HG03442 (cell line): Measurements from ENCODE around the gene SCFD2.
A peak's percentile ranks its signal among the peaks of the same experiment; 100 is the strongest.
"Not testable (repeated sequence)": the region's sequence is repeated elsewhere in the genome, so short reads cannot be mapped to it uniquely, and the experiment has no call there.

Source experiments
- ATAC-seq: cut with Tn5 transposase; IDR thresholded peaks from one replicate; pipeline ENCODE4 v1.9.1; 2021; ENCODE audit warnings: mild to moderate bottlenecking, moderate library complexity; ENCODE audit not compliant: unreplicated experiment

Gene SCFD2

GRCh38 chr4:53267026-53267425 lies 98.8 kb downstream of the SCFD2 start:
- ATAC-seq = no peak

GRCh38 chr4:53255986-53256385 lies 109.9 kb downstream of the SCFD2 start:
- not testable (repeated sequence) for ATAC-seq

- ATAC-seq = no peak
These were observed 125.3 kb downstream of the SCFD2 start for GRCh38 chr4:53240573-53240972.

GRCh38 chr4:53238352-53238751 lies 127.5 kb downstream of the SCFD2 start:
- ATAC-seq = not testable (repeated sequence)

GRCh38 chr4:53237811-53238210 lies 128.1 kb downstream of the SCFD2 start:
- not testable (repeated sequence) for ATAC-seq

- not testable (repeated sequence) for ATAC-seq
These were observed 129.2 kb downstream of the SCFD2 start for GRCh38 chr4:53236624-53237023.

- peak; percentile 75 for ATAC-seq
These were observed 130.3 kb downstream of the SCFD2 start for GRCh38 chr4:53235547-53235946.

- no peak for ATAC-seq
These were observed 131.2 kb downstream of the SCFD2 start for GRCh38 chr4:53234669-53235068.

- no peak for ATAC-seq
These were observed 131.8 kb downstream of the SCFD2 start for GRCh38 chr4:53234111-53234510.

- ATAC-seq = no peak
These were observed 132.6 kb downstream of the SCFD2 start for GRCh38 chr4:53233114-53233795.

- ATAC-seq = no peak
These were observed 133.5 kb downstream of the SCFD2 start for GRCh38 chr4:53232371-53232770.

GRCh38 chr4:53228036-53228435 lies 137.8 kb downstream of the SCFD2 start:
- no peak for ATAC-seq

GRCh38 chr4:53227451-53227850 lies 138.4 kb downstream of the SCFD2 start:
- ATAC-seq = no peak

GRCh38 chr4:53221832-53222480 lies 143.9 kb downstream of the SCFD2 start:
- ATAC-seq = no peak

GRCh38 chr4:53219148-53219547 lies 146.7 kb downstream of the SCFD2 start:
- ATAC-seq = not testable (repeated sequence)

- ATAC-seq = no peak
These were observed 157.1 kb downstream of the SCFD2 start for GRCh38 chr4:53208753-53209152.

- ATAC-seq = no peak
These were observed 159.9 kb downstream of the SCFD2 start for GRCh38 chr4:53205970-53206369.

- no peak for ATAC-seq
These were observed 166.5 kb downstream of the SCFD2 start for GRCh38 chr4:53199356-53199755.

- no peak for ATAC-seq
These were observed 168.1 kb downstream of the SCFD2 start for GRCh38 chr4:53197772-53198142.

GRCh38 chr4:53196882-53197771 lies 168.7 kb downstream of the SCFD2 start:
- ATAC-seq = peak; percentile 59

GRCh38 chr4:53195815-53196661 lies 169.8 kb downstream of the SCFD2 start:
- no peak for ATAC-seq
